ENCODE results near the gene DSCAM. TPM values are rescaled to one million over a fixed set of nuclear protein-coding genes. Genes with fewer than 3 reads are reported as not detected.

Gene DSCAM
- total and polyA plus RNA-seq, 2 donors (not counting 3 experiments of a cell fraction or from before 2014, with no cell fraction given) = not detected

GRCh38 chr21:40575976-40576375 lies 271.0 kb downstream of the DSCAM start:
- no peaks in the 10 kb centered on the region for H4K20me1 ChIP-seq (replicated peaks; ENCODE audit: control insufficient read depth, extremely low read depth, insufficient read depth, low read length)
- no peaks in the 10 kb centered on the region for H3K9me3 ChIP-seq (replicated peaks; ENCODE audit: control insufficient read depth, insufficient read depth, low read length)
- no peak overlapping the region for H3K9ac ChIP-seq (replicated peaks; ENCODE audit: extremely low read depth, insufficient read depth, low read length)
- TF ChIP-seq MYC (IDR thresholded peaks at IDR 0.05; ENCODE audit: low read depth, low read length) = no peak
- TF ChIP-seq MAX (IDR thresholded peaks at IDR 0.05; ENCODE audit: insufficient read depth, insufficient read length) = no peak
- TF ChIP-seq POLR2AphosphoS5 (IDR thresholded peaks at IDR 0.05; ENCODE audit: insufficient read depth, low read depth, low read length) = no peak
- no peak for TF ChIP-seq POLR2A (IDR thresholded peaks at IDR 0.05; ENCODE audit: low read depth, low read length)
- TF ChIP-seq FOS (IDR thresholded peaks at IDR 0.05; ENCODE audit: borderline replicate concordance, insufficient read depth, low read length) = no peak
- TF ChIP-seq GATA2 (IDR thresholded peaks at IDR 0.05; ENCODE audit: insufficient read depth, insufficient read length, low read depth, low read length) = no peak
- no peak for TF ChIP-seq EZH2 (IDR thresholded peaks at IDR 0.05; ENCODE audit: borderline replicate concordance, low read depth, low read length, severe bottlenecking)
- TF ChIP-seq CTCF (IDR thresholded peaks at IDR 0.05; ENCODE audit: extremely low read depth in 1 of 2, insufficient read depth in 1 of 2, low read depth in 1 of 2, low read length in 2 of 2) = no peak
- no peak for TF ChIP-seq JUN (IDR thresholded peaks at IDR 0.05; ENCODE audit: borderline replicate concordance, insufficient read depth, insufficient read length, low read depth)
- no peak overlapping the region for H2AFZ ChIP-seq (ENCODE audit: low read depth, low read length)
- no peaks in the 10 kb centered on the region for H3K36me3 ChIP-seq (ENCODE audit: control insufficient read depth in 2 of 2, extremely low read depth in 1 of 2, insufficient read depth in 2 of 2, low read length in 2 of 2)
- dilution Hi-C loops (cut with MboI; ENCODE audit: extremely low pct_ligation_motif_present, low sequenced_read_pairs) (no loop called here), intact Hi-C loops (cut with micrococcal nuclease) (no loop called here)
- H3K9me1 ChIP-seq (replicated peaks; ENCODE audit: control insufficient read depth, extremely low read depth, insufficient read depth, low read length) = no peaks in the 10 kb centered on the region
- H3K4me3 ChIP-seq (replicated peaks in 1 of 3; ENCODE audit: insufficient read depth in 1 of 3, low read depth in 1 of 3, low read length in 3 of 3) = no peak overlapping the region
- ChIA-PET POLR2A (no interaction called here), CTCF (no interaction called here)
- BruUV-seq (replicated peaks) = no TSS peak
- no peak for DNase-seq (ENCODE audit: low read depth, low spot score)
- no peak for FAIRE-seq
- no peak overlapping the region for H3K4me2 ChIP-seq (ENCODE audit: insufficient read depth, low read length)
- H3K27ac ChIP-seq (ENCODE audit: insufficient read depth, low read depth, low read length) = no peak overlapping the region
- H3K27me3 ChIP-seq (ENCODE audit: control insufficient read depth in 2 of 2, insufficient read depth in 2 of 2, low read length in 2 of 2) = no peaks in the 10 kb centered on the region
- H3K4me1 ChIP-seq (ENCODE audit: control insufficient read depth, extremely low read depth, insufficient read depth, low read length) = no peaks in the 10 kb centered on the region
- H3K79me2 ChIP-seq (ENCODE audit: control insufficient read depth, insufficient read depth, low read length) = no peaks in the 10 kb centered on the region
